ENCODE data around the gene ROBO1. TPM values are rescaled to one million over a fixed set of nuclear protein-coding genes. Genes with fewer than 3 reads are reported as not detected.

The ROBO1 gene
- total RNA-seq, 2 donors from 2014 or later = 0.12 TPM; not detected in 1

- Mint-ChIP-seq H3K27ac (no peak overlapping the region), H3K9me3 (peaks cover 9 to 10% of the 10 kb centered on the region in 2 donors), H3K36me3 (no peaks in the 10 kb centered on the region)
- ATAC-seq (no peak), DNase-seq (ENCODE audit: low spot score in 2 of 2) (no peak)
Measured at GRCh38 chr3:78822726-78823125, 945.1 kb downstream of the ROBO1 start.

GRCh38 chr3:78820542-78820941 lies 947.3 kb downstream of the ROBO1 start:
- Mint-ChIP-seq H3K36me3 (no peaks in the 10 kb centered on the region), H3K27ac (no peak overlapping the region), H3K9me3 (peaks cover 9 to 11% of the 10 kb centered on the region in 2 donors)
- ATAC-seq = no peak
- no peak for DNase-seq (ENCODE audit: low spot score in 2 of 2)

GRCh38 chr3:78818161-78818985 lies 949.4 kb downstream of the ROBO1 start:
- no peak overlapping the region for H3K27ac Mint-ChIP-seq
- DNase-seq (ENCODE audit: low spot score in 2 of 2) (no peak), ATAC-seq (no peak)
- H3K9me3 Mint-ChIP-seq = peaks cover 12 to 14% of the 10 kb centered on the region in 2 donors
- H3K36me3 Mint-ChIP-seq = no peaks in the 10 kb centered on the region

- H3K9me3 Mint-ChIP-seq = peaks cover 16 to 20% of the 10 kb centered on the region in 2 donors
- DNase-seq (ENCODE audit: low spot score in 2 of 2) (no peak), ATAC-seq (no peak)
- no peaks in the 10 kb centered on the region for H3K36me3 Mint-ChIP-seq
- H3K27ac Mint-ChIP-seq = no peak overlapping the region
Measured at GRCh38 chr3:78814893-78815562, 952.8 kb downstream of the ROBO1 start.

GRCh38 chr3:78812166-78812565 lies 955.6 kb downstream of the ROBO1 start:
- H3K36me3 Mint-ChIP-seq = no peaks in the 10 kb centered on the region
- ATAC-seq = no peak
- H3K27ac Mint-ChIP-seq = no peak overlapping the region

GRCh38 chr3:78809966-78810365 lies 957.8 kb downstream of the ROBO1 start:
- ATAC-seq (no peak), DNase-seq (ENCODE audit: low spot score in 2 of 2) (no peak)
- Mint-ChIP-seq H3K9me3 (peaks cover 8 to 13% of the 10 kb centered on the region in 2 donors), H3K27ac (no peak overlapping the region), H3K36me3 (no peaks in the 10 kb centered on the region)

More at GRCh38 chr3:78812166-78812565, 955.6 kb downstream of the ROBO1 start:
- no peak for DNase-seq (ENCODE audit: low spot score in 2 of 2)
- H3K9me3 Mint-ChIP-seq = peaks cover 13 to 16% of the 10 kb centered on the region in 2 donors

- ATAC-seq = no peak
- Mint-ChIP-seq H3K36me3 (peaks cover 0 to 4% of the 10 kb centered on the region in 2 donors), H3K27ac (no peak overlapping the region), H3K9me3 (peaks cover 12 to 13% of the 10 kb centered on the region in 2 donors)
- no peak for DNase-seq (ENCODE audit: low spot score in 2 of 2)
Measured at GRCh38 chr3:78804251-78805037, 963.4 kb downstream of the ROBO1 start.

- DNase-seq (ENCODE audit: low spot score in 2 of 2) = no peak
- H3K27ac Mint-ChIP-seq = no peak overlapping the region
- H3K9me3 Mint-ChIP-seq = peaks cover 14 to 17% of the 10 kb centered on the region in 2 donors
Measured at GRCh38 chr3:78802562-78802930, 965.3 kb downstream of the ROBO1 start.

GRCh38 chr3:78801926-78802561 lies 965.8 kb downstream of the ROBO1 start:
- Mint-ChIP-seq H3K27ac (no peak overlapping the region), H3K36me3 (peaks cover 0 to 5% of the 10 kb centered on the region in 2 donors), H3K9me3 (peaks cover 17 to 18% of the 10 kb centered on the region in 2 donors)
- ATAC-seq = no peak
- DNase-seq (ENCODE audit: low spot score in 2 of 2) = no peak

More at GRCh38 chr3:78802562-78802930, 965.3 kb downstream of the ROBO1 start:
- ATAC-seq = no peak
- peaks cover 0 to 5% of the 10 kb centered on the region in 2 donors for H3K36me3 Mint-ChIP-seq

- peaks cover 30 to 32% of the 10 kb centered on the region in 2 donors for H3K9me3 Mint-ChIP-seq
- no peak overlapping the region for H3K27ac Mint-ChIP-seq
- H3K36me3 Mint-ChIP-seq = peaks cover 0 to 5% of the 10 kb centered on the region in 2 donors
- ATAC-seq (no peak), DNase-seq (ENCODE audit: low spot score in 2 of 2) (no peak)
Measured at GRCh38 chr3:78799681-78800080, 968.1 kb downstream of the ROBO1 start.

GRCh38 chr3:78798266-78798832 lies 969.4 kb downstream of the ROBO1 start:
- ATAC-seq (no peak), DNase-seq (ENCODE audit: low spot score in 2 of 2) (no peak)
- H3K27ac Mint-ChIP-seq = no peak overlapping the region
- H3K9me3 Mint-ChIP-seq = peaks cover 28 to 29% of the 10 kb centered on the region in 2 donors
- peaks cover 0 to 5% of the 10 kb centered on the region in 2 donors for H3K36me3 Mint-ChIP-seq

GRCh38 chr3:78794431-78794830 lies 973.4 kb downstream of the ROBO1 start:
- H3K36me3 Mint-ChIP-seq = peaks cover 0 to under 1% of the 10 kb centered on the region in 2 donors
- H3K27ac Mint-ChIP-seq = no peak overlapping the region
- ATAC-seq = no peak
- peaks cover 19% of the 10 kb centered on the region in 2 donors for H3K9me3 Mint-ChIP-seq
- no peak for DNase-seq (ENCODE audit: low spot score in 2 of 2)

- H3K36me3 Mint-ChIP-seq = no peaks in the 10 kb centered on the region
- H3K27ac Mint-ChIP-seq = no peak overlapping the region
- no peak for ATAC-seq
- peaks cover 13 to 18% of the 10 kb centered on the region in 2 donors for H3K9me3 Mint-ChIP-seq
- DNase-seq (ENCODE audit: low spot score in 2 of 2) = no peak
Measured at GRCh38 chr3:78792733-78793132, 975.1 kb downstream of the ROBO1 start.

GRCh38 chr3:78792212-78792611 lies 975.6 kb downstream of the ROBO1 start:
- Mint-ChIP-seq H3K9me3 (peaks cover 13 to 16% of the 10 kb centered on the region in 2 donors), H3K27ac (no peak overlapping the region), H3K36me3 (no peaks in the 10 kb centered on the region)
- DNase-seq (ENCODE audit: low spot score in 2 of 2) = no peak
- ATAC-seq = no peak

GRCh38 chr3:78791753-78792152 lies 976.0 kb downstream of the ROBO1 start:
- Mint-ChIP-seq H3K27ac (no peak overlapping the region), H3K9me3 (peaks cover 10 to 12% of the 10 kb centered on the region in 2 donors), H3K36me3 (no peaks in the 10 kb centered on the region)
- ATAC-seq (no peak), DNase-seq (ENCODE audit: low spot score in 2 of 2) (no peak)

GRCh38 chr3:78788839-78789238 lies 979.0 kb downstream of the ROBO1 start:
- no peak overlapping the region for H3K27ac Mint-ChIP-seq
- ATAC-seq = no peak

More at GRCh38 chr3:78788839-78789238, 979.0 kb downstream of the ROBO1 start:
- Mint-ChIP-seq H3K9me3 (peaks cover 0 to 6% of the 10 kb centered on the region in 2 donors), H3K36me3 (no peaks in the 10 kb centered on the region)
- no peak for DNase-seq (ENCODE audit: low spot score in 2 of 2)
